Activated naive CD4-positive, alpha-beta T cell treated with anti-CD3 and anti-CD28 coated beads, Interleukin-2, amount 50 U/mL, for 72 hours (primary cell): ENCODE measurements around the gene ACTG1. TPM values are rescaled to one million over a fixed set of nuclear protein-coding genes. Genes with fewer than 3 reads are reported as not detected.
"Not testable (repeated sequence)": the region's sequence is repeated elsewhere in the genome, so short reads cannot be mapped to it uniquely, and the experiment has no call there.

Source experiments
- ATAC-seq, 2 donors: fragments of 150-1000 bp; cut with Tn5 transposase; 2 replicates each; pipeline ENCODE4 v1.10.0; 2021; ENCODE audit warnings: mild to moderate bottlenecking in 2 of 2, moderate library complexity in 2 of 2
- DNase-seq, 2 donors: peaks; one replicate each; pipeline ENCODE4 v3.0.0; 2021 to 2022; ENCODE audit warnings: low spot score in 2 of 2
- H3K27ac Mint-ChIP-seq, 2 donors: one replicate each; pipeline ENCODE4 v1.8.0; 2022; ENCODE audit warnings: mild to moderate bottlenecking in 2 of 2, mixed read lengths in 2 of 2
- H3K36me3 Mint-ChIP-seq, 2 donors: one replicate each; pipeline ENCODE4 v1.8.0; 2022; ENCODE audit warnings: mixed read lengths in 2 of 2
- H3K9me3 Mint-ChIP-seq, 2 donors: one replicate each; pipeline ENCODE4 v1.8.0; 2022; ENCODE audit warnings: mixed read lengths in 2 of 2
- total RNA-seq, 2 donors: library from RNA; stranded (reverse); gene quantifications; one replicate each; pipeline ENCODE4 v1.2.3, GENCODE V29; 2022

The ACTG1 gene
- total RNA-seq, 2 donors from 2014 or later: 6,062 to 6,573 TPM

DNA sequence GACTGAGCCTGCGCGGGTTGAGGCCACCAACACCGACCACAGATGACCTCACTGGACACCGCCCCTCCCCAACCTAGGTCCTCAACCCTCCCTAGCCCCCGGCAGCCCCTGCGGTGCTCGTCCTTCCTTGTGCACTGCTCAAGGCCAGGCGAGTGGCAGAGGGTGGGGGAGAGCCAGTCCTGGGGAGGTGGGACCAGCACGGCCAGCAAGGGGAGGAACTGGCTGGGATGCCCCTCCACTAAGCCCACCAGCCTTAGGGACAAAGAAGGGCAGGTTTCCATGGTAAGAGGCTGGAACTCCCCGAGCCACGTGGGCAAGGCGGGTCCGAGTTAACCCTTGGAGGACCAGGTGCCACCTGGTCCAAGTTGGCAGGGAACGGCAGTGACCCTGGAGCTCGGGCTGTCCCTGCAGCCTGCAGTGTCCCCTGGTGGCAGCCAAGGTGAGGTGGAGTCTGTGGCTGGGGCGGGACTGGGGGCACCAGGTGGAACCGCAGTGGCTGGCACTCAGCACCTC lies 24.8 kb upstream of the ACTG1 start:
- Mint-ChIP-seq H3K36me3 (no peaks in the 10 kb centered on the region), H3K9me3 (no peaks in the 10 kb centered on the region), H3K27ac (no peak overlapping the region)
- ATAC-seq (peak; percentile 56 to 69), DNase-seq (no peak)

DNA sequence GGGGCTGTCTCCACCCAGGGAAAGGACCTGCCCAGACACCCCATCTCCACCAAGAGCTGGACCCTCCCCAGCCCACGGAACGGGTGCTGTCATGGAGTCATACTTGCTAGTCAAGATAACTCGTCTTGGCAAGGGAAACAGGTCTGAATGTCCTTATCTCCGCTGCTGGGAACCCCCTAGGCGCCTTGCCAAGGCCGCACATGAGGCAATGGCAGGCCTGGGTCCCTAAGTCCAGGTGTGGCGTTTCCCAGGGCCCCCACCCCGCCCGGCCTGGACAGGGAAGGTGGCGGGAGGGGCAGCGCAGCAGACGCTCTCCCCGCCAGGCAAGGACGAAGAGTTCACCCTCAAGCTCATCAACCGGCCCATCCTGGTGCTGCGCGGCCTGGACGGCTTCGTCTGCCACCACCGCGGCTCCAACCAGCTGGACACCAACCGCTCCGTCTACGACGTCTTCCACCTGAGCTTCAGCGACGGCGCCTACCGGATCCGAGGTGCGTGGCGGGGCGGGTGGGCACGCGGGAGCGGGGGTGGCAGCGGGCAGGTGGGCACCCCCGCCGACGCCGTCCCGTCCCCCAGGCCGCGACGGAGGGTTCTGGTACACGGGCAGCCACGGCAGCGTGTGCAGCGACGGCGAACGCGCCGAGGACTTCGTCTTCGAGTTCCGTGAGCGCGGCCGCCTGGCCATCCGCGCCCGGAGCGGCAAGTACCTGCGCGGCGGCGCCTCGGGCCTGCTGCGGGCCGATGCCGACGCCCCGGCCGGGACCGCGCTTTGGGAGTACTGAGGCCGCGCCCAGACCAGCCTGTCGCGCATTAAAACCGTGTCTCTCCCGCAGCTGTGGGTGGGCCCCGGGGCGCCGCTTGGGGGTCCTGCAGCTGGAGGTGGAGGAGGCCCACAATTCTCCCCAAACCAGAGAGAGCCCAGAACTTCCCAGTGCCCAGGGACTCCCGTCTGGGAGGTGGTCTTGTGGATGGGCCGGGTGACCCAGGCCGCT lies 24.0 kb upstream of the ACTG1 start:
- H3K36me3 Mint-ChIP-seq: no peaks in the 10 kb centered on the region
- no peak overlapping the region for H3K27ac Mint-ChIP-seq
- ATAC-seq (no peak), DNase-seq (no peak)
- no peaks in the 10 kb centered on the region for H3K9me3 Mint-ChIP-seq

DNA sequence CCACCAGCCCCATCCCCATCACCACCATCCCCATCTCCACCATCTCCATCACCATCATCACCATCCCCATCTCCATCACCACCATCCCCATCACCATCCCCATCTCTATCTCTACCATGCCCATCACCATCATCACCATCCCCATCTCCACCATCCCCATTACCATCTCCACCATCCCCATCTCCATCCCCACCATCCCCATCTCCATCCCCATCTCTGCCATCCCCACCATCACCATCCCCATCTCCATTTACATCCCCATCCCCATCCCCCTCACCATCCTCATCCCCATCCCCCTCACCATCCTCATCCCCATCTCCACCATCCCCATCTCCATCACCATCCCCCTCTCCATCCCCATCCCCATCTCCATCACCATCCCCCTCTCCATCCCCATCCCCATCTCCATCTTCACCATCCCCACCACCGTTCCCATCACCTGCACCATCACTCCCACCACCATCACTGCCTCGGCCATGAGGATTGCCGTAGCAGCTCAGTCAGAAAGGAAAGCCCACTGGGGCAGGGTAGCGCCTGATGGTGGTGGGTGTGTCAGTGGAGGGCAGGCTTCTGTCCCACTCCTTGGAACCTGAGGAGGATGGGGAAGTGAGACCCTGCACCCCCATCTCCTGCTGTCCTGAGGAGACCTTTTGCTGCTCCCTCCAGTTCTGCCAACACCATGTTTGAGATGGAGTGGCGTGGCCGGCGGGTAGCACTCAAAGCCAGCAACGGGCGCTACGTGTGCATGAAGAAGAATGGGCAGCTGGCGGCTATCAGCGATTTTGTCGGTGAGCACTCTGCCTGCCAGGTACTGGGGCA lies 23.1 kb upstream of the ACTG1 start:
- H3K36me3 Mint-ChIP-seq: no peaks in the 10 kb centered on the region
- no peak overlapping the region for H3K27ac Mint-ChIP-seq
- ATAC-seq (no peak), DNase-seq (no peak)
- H3K9me3 Mint-ChIP-seq: no peaks in the 10 kb centered on the region

DNA sequence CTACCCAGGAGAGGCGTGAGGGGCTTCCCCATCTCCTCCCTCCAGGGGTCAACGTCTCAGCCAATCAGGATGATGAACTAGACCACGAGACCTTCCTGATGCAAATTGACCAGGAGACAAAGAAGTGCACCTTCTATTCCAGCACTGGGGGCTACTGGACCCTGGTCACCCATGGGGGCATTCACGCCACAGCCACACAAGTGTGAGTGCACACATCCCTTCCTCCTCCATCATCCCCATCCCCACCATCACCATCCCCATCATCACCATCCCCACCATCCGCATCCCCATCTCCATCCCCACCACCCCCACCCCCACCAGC lies 22.4 kb upstream of the ACTG1 start:
- DNase-seq (no peak), ATAC-seq (no peak)
- H3K36me3 Mint-ChIP-seq: no peaks in the 10 kb centered on the region
- H3K9me3 Mint-ChIP-seq: no peaks in the 10 kb centered on the region
- H3K27ac Mint-ChIP-seq: no peak overlapping the region

DNA sequence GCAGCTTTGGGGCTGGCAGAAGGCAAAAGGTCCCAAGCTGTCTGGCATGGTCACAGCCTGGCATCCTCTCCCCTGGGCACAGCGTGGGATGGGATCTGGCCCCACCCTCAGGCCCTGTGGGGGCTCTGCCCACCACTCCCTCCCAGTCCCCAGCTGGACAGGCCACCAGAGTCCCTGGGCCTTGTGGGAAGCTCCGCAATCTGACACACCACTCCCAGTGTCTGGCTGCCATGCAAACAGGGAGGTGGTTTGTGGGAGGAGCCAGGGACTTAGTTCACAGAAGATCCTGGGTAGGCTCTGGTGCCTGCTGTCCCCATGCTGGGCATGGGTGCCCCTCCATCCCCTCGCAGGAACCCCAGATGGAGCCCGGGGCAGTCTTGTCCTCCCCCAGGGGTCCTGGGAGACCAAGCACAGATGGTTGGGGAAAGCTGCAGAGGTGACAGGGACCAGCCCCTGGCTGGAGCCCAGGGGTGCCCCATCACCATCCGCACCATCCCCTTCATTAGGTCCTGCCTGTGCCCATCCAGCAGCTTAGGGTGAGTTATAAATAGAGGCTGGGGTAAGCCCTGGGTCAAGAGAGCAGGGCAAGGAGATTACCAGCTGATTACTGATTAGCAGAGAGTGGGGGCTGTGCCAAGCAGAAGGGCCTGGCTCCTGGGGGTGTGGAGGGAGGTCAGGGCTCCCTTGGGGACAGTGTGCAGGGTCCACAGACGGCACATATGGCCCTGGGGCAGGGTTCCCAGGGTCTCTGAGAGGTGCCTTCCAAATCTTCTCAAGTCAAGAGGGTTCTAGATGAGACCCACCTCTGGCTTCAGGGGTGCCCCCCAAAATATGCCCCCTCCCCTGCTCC lies 21.8 kb upstream of the ACTG1 start:
- Mint-ChIP-seq H3K27ac (no peak overlapping the region), H3K36me3 (no peaks in the 10 kb centered on the region), H3K9me3 (no peaks in the 10 kb centered on the region)
- ATAC-seq (no peak), DNase-seq (no peak)

DNA sequence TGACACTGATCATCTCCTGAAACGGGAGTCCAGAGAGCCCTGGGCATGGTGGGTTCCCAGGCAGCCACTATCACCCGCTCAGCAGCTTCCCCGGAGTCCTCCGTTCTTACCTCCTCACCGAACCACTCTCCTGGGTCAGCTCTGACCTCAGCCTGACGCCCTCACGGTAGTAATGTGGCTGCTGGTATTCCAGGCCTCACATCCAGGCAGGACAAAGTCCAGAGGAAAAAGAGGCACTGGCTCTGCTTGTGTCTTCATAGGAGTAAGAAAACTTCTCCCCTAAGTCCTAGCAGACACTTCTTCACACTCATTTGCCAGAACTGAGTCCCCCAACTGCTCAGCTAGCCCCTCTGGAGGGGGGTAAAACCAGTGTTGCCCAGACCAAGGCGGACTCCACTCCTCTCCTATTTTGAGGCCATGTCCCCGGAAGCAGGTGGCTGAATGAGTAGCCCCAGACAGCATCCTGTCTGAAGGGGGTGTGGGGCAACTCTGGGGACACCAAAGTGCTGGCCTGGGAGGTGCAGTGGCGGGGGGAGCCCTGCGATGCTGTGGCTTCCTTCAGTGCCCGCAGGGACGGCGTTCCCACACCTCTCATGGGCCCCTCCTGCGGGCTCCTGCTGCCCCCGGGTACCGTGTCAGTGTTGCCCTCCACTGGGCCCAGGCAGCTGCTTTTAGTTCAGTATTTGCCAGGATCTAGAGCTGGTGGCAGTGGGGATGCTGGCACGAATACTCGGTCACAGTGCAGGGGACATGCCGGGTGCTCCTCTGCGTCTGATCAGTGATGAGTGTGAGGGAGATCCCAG lies 20.9 kb upstream of the ACTG1 start:
- Mint-ChIP-seq H3K9me3 (no peaks in the 10 kb centered on the region), H3K36me3 (no peaks in the 10 kb centered on the region), H3K27ac (no peak overlapping the region)
- DNase-seq (no peak), ATAC-seq (no peak)

DNA sequence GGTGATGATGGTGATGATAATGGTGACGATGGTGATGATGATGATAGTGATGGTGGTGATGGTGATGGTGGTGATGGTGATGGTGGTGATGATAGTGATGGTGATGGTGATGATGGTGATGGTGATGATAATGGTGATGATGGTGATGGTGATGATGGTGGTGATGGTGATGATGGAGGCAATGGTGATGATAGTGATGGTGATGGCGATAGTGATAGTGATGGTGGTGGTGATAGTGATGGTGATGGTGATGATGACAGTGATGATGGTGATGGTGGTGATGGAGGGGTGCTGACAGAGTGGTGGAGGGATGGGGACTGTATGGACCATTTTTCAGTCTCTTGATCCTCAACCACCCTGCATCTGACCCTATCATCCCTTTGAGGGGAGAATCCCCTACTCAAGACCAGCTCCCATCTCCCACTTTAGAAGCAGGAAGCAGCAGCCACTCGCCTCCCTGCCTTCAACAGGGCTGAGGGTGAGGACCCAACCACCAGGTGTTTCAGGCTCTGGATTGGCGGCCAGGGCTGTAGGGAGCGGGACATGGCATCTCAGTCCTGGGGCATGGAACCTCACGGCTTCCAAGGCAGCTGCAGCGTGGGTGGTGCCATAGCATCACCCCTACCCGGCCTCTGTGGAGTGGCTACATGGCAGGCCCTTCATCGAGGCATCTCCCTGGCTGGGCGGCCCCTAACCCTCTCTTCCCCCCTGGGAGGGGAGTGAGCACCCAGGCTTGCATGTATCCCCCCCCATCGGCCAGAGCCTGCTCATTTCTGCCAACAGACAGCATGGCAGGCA lies 20.1 kb upstream of the ACTG1 start:
- no peak overlapping the region for H3K27ac Mint-ChIP-seq
- no peak for DNase-seq
- H3K36me3 Mint-ChIP-seq: no peaks in the 10 kb centered on the region
- no peak for ATAC-seq
- no peaks in the 10 kb centered on the region for H3K9me3 Mint-ChIP-seq

DNA sequence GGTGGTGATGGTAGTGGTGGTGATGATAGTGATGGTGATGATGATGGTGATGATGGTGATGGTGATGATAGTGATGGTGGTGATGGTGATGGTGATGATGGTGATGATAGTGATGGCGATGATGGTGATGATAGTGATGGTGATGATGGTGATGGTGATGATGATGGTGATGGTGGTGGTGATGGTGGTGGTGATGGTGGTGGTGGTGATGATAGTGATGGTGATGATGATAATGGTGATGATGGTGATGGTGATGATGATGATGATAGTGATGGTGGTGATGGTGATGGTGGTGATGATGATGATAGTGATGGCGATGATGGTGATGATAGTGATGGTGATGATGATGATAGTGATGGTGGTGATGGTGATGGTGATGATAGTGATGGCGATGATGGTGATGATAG lies 19.4 kb upstream of the ACTG1 start:
- not testable (repeated sequence) for DNase-seq, H3K36me3 Mint-ChIP-seq, H3K9me3 Mint-ChIP-seq, ATAC-seq, H3K27ac Mint-ChIP-seq

DNA sequence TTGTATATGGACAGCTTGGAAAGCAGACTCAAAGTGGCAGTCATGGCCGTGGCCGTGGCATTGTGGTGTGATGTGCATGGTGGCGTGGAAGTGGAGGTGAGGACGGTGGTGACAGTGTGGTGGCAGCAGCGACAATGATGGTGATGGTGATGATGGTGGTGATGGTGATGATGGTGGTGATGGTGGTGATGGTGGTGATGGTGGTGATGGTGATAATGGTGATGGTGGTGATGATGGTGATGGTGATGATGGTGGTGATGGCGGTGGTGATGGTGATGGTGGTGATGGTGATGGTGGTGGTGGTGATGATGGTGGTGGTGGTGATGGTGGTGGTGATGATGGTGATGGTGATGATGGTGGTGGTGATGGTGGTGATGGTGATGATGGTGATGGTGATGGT lies 18.4 kb upstream of the ACTG1 start:
- not testable (repeated sequence) for H3K27ac Mint-ChIP-seq, H3K36me3 Mint-ChIP-seq, DNase-seq, H3K9me3 Mint-ChIP-seq, ATAC-seq

DNA sequence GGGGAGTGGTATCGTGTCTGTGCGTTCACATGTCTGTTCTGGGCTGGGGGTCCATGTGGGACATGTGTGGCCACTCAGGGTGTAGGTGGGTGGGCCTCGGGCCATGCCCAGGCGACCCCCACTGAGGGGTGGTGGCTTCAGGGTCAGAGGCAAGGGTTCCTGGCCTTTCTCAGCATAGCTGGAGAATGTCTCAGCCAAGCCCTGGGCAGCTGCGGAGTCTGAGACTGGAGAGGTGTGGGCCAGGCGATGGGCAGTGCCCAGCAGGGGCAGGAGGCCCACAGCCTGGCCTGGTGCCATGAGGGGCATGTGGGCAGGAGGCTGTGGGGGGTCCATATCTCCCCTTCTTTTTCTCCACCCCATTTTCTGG lies 16.8 kb upstream of the ACTG1 start:
- no peaks in the 10 kb centered on the region for H3K36me3 Mint-ChIP-seq
- no peaks in the 10 kb centered on the region for H3K9me3 Mint-ChIP-seq
- H3K27ac Mint-ChIP-seq: no peak overlapping the region
- ATAC-seq (no peak), DNase-seq (no peak)

DNA sequence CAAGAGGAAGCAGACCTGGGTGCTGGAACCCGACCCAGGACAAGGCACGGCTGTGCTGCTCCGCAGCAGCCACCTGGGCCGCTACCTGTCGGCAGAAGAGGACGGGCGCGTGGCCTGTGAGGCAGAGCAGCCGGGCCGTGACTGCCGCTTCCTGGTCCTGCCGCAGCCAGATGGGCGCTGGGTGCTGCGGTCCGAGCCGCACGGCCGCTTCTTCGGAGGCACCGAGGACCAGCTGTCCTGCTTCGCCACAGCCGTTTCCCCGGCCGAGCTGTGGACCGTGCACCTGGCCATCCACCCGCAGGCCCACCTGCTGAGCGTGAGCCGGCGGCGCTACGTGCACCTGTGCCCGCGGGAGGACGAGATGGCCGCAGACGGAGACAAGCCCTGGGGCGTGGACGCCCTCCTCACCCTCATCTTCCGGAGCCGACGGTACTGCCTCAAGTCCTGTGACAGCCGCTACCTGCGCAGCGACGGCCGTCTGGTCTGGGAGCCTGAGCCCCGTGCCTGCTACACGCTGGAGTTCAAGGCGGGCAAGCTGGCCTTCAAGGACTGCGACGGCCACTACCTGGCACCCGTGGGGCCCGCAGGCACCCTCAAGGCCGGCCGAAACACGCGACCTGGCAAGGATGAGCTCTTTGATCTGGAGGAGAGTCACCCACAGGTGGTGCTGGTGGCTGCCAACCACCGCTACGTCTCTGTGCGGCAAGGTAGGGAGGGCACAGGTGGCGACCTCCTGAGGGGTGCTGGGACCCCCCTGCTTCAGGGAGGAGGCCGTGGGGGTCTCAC lies 16.2 kb upstream of the ACTG1 start:
- DNase-seq (no peak), ATAC-seq (no peak)
- Mint-ChIP-seq H3K27ac (peak overlapping the region in 1 of 2 donors; percentile 29), H3K36me3 (no peaks in the 10 kb centered on the region), H3K9me3 (no peaks in the 10 kb centered on the region)

DNA sequence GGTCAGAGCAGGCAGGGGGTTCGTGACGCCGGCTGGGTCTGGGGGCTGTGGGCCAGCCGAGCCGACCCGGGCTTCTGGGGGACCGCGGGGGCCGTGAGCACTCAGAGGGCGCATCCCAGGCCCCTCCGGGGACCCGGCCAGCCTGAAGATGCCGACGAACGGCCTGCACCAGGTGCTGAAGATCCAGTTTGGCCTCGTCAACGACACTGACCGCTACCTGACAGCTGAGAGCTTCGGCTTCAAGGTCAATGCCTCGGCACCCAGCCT lies 15.7 kb upstream of the ACTG1 start:
- Mint-ChIP-seq H3K36me3 (no peaks in the 10 kb centered on the region), H3K27ac (no peak overlapping the region), H3K9me3 (no peaks in the 10 kb centered on the region)
- ATAC-seq (no peak), DNase-seq (no peak)

DNA sequence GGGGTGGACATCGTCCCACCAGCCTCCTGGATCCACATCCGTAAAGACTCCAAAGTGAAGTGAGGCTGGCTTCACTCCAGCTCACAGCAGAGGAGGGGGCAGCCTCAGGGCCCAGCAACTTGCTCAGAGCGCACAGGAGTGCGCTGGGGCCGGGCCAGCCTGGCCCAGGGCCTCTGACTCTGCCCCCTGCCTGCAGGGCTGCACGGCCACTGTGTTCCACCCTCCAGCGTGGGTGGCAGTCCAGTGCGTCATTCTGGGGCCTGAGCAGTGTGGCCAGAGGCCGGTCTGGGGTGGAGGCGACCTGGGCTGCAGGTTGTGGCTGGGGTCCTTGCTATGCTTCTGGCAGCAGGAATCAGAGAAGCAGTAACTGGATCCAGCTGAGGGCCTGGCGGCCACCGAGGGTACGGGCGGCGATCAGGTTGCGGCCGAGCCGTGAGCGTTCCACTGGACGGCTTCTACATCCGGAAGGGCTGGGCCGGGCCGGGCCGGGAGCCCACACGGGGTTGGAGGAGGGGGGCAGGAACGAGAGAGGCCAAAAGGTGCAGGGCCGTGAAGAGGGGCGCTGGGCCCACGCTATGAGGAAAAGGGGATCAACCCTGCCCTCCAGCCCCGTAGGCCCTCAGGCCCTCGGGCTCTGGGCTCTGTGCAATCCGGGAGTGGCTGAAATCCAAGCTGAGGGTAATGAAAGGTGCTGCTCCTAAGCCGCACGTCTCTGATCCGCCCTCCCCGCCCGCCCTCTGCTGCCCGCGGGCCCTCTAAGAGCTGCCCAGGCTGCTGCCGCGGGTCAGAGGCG lies 15.2 kb upstream of the ACTG1 start, which contains the start of gene FSCN2:
Gene FSCN2 (plus strand): TSS at position 787 of the 793 bp plus-strand sequence. CDS start 155 bp downstream, outside the sequence.
- H3K27ac Mint-ChIP-seq: peak within 1 kb of the TSS in 1 of 2 donors; percentile 29

More for the DNA sequence above, 15.2 kb upstream of the ACTG1 start, which contains the start of gene FSCN2:
- H3K36me3 Mint-ChIP-seq: no peaks in the 10 kb centered on the region
- ATAC-seq (no peak), DNase-seq (no peak)
- H3K9me3 Mint-ChIP-seq: no peaks in the 10 kb centered on the region
